Choroid plexus epithelial cell (primary cell): ENCODE data around the gene AKT1.
"Not testable (repeated sequence)": the region's sequence is repeated elsewhere in the genome, so short reads cannot be mapped to it uniquely, and the experiment has no call there.

ENCODE experiments used
- DNase-seq: peaks from one replicate; pipeline ENCODE4 v3.0.0-alpha.2; 2010; ENCODE audit warnings: low read depth
- H3K4me3 ChIP-seq: 2 replicates; pipeline ENCODE4 v1.5.1; 2011; ENCODE audit warnings: low read depth, mild to moderate bottlenecking, control low read depth, low read length, moderate library complexity
- TF ChIP-seq, protein P1 (sequence below): conservative IDR thresholded peaks from 2 replicates; pipeline ENCODE4 v1.5.1; 2011; ENCODE audit warnings: low read depth, mild to moderate bottlenecking, control low read depth, inconsistent platforms, low read length, moderate library complexity

The AKT1 gene

DNA sequence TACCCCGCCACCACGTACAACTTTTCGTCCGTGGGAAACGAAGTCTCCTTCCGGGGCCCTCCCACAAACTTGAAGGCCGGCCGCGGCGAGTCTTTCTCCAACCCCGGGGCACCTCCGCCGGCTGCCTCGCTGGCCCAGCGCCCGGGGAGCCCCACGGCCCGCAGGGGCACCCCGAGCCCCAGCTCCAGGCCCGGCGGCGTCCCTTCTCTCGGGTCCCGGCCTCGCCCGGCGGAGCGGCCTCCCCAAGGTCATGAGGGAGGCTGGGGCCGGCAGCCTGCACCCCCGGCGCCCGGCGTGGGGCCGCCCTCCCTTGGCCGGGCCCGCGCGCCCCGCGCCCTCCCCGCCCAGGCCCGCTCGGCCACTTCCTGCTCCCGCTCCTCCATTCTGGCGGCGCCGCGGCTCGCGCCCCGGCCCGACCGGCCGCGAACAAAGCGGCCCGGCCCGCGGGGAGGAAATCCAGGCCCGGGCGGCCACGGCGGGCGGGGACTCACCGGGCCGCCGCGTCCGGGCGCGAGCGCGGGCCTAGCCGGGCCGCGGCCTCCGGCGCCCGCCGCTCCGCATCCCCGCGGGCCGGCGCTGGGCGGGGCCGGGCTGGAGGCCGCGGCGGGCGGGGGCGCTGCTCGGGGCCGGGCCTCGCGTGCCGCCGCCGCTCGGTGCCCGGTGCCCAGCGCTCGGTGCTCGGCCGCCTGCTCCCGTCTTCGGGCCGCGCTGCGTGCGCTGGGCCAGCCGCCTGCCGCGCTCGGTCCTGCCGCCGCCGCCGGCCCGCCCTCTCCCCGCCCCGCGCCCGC, at the start of gene AKT1:
TSS of gene AKT1 (minus strand) at position 756 of the 788 bp plus-strand sequence. CDS start 3,105 bp downstream, outside the sequence.
- DNase-seq, result no peak
- TF ChIP-seq, protein P1, sequence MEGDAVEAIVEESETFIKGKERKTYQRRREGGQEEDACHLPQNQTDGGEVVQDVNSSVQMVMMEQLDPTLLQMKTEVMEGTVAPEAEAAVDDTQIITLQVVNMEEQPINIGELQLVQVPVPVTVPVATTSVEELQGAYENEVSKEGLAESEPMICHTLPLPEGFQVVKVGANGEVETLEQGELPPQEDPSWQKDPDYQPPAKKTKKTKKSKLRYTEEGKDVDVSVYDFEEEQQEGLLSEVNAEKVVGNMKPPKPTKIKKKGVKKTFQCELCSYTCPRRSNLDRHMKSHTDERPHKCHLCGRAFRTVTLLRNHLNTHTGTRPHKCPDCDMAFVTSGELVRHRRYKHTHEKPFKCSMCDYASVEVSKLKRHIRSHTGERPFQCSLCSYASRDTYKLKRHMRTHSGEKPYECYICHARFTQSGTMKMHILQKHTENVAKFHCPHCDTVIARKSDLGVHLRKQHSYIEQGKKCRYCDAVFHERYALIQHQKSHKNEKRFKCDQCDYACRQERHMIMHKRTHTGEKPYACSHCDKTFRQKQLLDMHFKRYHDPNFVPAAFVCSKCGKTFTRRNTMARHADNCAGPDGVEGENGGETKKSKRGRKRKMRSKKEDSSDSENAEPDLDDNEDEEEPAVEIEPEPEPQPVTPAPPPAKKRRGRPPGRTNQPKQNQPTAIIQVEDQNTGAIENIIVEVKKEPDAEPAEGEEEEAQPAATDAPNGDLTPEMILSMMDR, result no peak
- H3K4me3 ChIP-seq, result peak within 1 kb of the TSS; percentile 74

- DNase-seq, result no peak
- TF ChIP-seq, protein P1, result no peak
- no peak overlapping the region for H3K4me3 ChIP-seq
These were observed 49.6 kb upstream of the AKT1 start for GRCh38 chr14:104845033-104845666.

GRCh38 chr14:104844306-104845032, 48.9 kb upstream of the AKT1 start:
- DNase-seq, result no peak
- TF ChIP-seq, protein P1, result no peak
- no peak overlapping the region for H3K4me3 ChIP-seq

GRCh38 chr14:104843442-104844305, 48.1 kb upstream of the AKT1 start:
- TF ChIP-seq, protein P1, result no peak
- DNase-seq, result peak; percentile 34
- peak overlapping the region; percentile 30 for H3K4me3 ChIP-seq

DNA sequence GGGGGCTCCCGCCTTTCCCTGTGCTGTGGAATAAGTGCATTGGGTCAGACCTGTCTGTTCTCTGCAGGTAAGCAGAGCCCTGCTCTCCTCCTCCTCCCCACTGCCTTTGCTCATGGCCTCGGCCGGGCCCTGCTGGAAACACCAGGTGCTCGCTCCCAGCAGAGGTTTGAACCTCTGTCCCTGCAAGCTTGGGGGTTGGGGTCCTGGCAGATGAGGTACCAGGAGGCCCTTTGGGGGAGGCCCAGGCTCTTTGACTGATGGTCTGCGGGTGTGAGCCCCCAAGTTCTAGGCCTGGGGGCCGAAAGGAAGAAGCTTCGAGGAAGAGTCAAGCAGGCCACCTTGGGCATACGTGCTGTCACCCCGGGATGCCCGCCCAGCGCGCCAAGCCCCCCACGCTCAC, 47.5 kb upstream of the AKT1 start:
- TF ChIP-seq, protein P1, result no peak
- H3K4me3 ChIP-seq, result no peak overlapping the region
- DNase-seq, result no peak

- TF ChIP-seq, protein P1, result no peak
- no peak for DNase-seq
These were observed 46.2 kb upstream of the AKT1 start for GRCh38 chr14:104841730-104842129.

DNA sequence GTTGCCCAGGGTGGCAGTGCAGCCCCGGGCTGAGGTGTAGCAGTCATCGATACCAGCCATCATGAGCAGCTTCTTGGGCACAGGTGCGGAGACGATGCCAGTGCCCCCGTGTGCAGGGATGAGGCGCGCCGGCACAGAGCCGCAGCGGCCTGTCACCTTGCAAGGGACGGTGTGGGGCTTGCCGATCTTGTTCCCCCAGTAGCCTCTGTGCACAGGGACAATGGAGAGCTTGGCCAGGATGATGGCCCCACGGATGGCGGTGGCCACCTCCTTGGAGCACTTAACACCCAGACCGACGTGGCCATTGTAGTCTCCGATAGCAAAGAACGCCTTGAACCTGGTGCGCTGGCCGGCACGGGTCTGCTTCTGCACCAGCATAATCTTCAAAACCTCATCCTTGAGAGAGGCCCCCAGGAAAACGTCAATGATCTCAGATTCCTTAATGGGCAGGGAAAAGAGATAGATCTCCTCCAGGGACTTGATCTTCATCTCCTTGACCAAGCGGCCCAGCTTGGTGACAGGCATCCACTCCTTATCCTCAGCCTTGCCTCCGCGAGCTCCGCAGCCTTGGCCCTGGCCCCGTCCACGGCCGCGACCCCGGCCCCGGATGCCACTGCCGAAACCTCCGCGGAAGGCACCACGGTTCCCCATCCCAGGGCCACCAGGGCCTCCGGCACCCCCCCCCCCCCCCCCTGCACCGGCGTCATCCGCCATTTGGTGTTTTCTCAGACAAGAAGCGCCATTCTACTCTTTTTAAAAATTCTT, 40.8 kb upstream of the AKT1 start:
- not testable (repeated sequence) for DNase-seq, H3K4me3 ChIP-seq

More at GRCh38 chr14:104841730-104842129, 46.2 kb upstream of the AKT1 start:
- no peak overlapping the region for H3K4me3 ChIP-seq
